ENCODE measurements around the gene ATP6V0E1.

Gene ATP6V0E1

DNA sequence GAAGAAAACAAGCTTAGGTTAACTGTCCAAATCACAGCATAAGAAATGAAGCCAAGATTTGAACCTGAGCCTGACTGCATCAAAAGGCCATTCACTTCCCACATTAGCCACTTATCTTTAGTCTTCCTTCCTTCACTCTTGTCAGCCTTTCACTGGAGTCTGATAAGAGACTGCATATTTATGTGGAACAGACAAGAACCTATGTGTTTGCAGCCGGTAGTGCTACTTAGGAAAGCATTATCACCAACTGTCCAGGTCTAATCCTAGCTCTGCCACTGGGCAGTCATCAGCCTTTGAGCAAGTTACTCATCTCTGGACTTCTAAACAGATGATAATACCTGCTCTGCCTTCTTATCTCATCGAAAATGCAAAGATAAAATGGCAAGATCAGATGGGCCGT, 12.1 kb upstream of the ATP6V0E1 start:
- no peak for DNase-seq (ENCODE audit: low read depth)
- TF ChIP-seq, protein P1, sequence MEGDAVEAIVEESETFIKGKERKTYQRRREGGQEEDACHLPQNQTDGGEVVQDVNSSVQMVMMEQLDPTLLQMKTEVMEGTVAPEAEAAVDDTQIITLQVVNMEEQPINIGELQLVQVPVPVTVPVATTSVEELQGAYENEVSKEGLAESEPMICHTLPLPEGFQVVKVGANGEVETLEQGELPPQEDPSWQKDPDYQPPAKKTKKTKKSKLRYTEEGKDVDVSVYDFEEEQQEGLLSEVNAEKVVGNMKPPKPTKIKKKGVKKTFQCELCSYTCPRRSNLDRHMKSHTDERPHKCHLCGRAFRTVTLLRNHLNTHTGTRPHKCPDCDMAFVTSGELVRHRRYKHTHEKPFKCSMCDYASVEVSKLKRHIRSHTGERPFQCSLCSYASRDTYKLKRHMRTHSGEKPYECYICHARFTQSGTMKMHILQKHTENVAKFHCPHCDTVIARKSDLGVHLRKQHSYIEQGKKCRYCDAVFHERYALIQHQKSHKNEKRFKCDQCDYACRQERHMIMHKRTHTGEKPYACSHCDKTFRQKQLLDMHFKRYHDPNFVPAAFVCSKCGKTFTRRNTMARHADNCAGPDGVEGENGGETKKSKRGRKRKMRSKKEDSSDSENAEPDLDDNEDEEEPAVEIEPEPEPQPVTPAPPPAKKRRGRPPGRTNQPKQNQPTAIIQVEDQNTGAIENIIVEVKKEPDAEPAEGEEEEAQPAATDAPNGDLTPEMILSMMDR (IDR thresholded peaks at IDR 0.05; ENCODE audit: insufficient read depth, low read depth, low read length, missing control alignments), result no peak
- no peak overlapping the region for H3K4me3 ChIP-seq (ENCODE audit: low read depth, low read length)

DNA sequence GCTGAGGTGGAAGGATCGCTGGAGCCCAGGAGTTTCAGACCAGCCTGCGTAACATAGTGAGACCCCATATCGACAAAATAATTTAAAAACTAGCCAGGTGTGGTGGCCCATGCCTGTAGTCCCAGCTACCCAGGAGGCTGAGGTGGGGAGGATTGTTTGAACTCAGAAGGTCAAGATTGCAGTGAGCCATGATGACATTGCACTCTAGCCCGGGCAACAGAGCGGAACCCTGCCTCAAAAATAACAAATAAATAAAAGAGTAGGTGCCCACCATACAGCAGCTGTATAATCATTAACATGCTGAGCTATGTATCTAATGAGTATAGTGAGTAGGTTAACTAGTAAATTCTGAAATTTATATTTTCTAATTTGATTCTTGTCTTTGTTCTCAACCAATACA, 11.0 kb upstream of the ATP6V0E1 start:
- H3K4me3 ChIP-seq (ENCODE audit: low read depth, low read length), result no peak overlapping the region
- TF ChIP-seq, protein P1 (IDR thresholded peaks at IDR 0.05; ENCODE audit: insufficient read depth, low read depth, low read length, missing control alignments), result no peak
- DNase-seq (ENCODE audit: low read depth), result no peak

DNA sequence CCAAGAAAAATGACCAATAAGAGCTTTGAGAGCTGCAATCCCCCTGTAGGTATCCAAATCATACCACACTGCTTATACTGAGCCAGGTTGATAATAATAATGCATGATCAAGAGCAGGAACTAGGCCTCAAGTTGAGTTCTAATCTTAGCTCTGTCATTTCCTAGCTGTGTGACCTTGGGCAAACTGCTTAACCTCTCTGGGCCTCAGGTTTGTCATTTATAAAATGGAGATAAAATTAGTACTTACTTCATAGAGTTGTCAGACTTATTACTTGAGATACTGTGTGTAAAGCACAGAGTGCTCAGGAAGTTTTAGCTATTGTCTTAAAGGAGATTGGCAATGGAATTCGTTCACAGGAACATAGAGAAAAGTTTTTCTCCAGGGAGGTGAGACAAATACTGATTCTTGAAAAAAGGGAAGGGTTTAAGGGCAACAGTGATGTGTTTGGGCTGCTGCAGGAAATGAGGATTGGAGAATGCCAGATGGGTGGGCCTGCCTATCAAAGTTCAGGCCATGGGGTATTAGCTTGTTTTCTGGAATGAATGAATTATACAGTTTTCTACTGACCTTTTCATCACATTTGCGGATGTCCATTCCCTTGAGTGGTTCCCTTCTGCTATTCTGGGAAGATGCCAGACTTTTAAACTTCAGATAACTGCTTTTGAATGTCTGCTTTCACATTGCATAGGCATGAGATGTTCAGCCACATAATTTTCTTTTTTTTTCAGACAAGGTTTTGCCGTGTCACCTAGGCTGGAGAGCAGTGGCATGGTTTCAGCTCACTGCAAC, 10.2 kb upstream of the ATP6V0E1 start:
- H3K4me3 ChIP-seq (ENCODE audit: low read depth, low read length), result no peak overlapping the region
- DNase-seq (ENCODE audit: low read depth), result no peak
- TF ChIP-seq, protein P1 (IDR thresholded peaks at IDR 0.05; ENCODE audit: insufficient read depth, low read depth, low read length, missing control alignments), result no peak

DNA sequence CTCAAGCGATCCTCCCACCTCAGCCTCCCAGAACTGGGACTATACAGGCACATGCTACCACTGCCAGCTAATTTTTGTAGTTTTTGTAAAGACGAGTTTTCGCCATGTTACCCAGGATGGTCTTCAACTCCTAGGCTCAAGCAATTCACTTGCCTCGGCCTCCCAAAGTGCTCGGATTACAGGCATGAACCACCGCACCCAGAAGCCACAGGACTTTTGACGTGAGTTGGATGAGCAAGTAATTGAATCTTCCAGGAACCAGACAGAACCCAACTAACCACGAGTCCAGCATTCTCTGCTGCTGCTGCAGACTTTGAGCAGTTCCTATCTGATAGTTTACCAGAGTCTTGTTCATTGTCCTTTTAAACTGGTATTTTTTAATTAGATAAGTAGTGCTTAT, 9.6 kb upstream of the ATP6V0E1 start:
- no peak overlapping the region for H3K4me3 ChIP-seq (ENCODE audit: low read depth, low read length)
- no peak for DNase-seq (ENCODE audit: low read depth)
- TF ChIP-seq, protein P1 (IDR thresholded peaks at IDR 0.05; ENCODE audit: insufficient read depth, low read depth, low read length, missing control alignments), result no peak

DNA sequence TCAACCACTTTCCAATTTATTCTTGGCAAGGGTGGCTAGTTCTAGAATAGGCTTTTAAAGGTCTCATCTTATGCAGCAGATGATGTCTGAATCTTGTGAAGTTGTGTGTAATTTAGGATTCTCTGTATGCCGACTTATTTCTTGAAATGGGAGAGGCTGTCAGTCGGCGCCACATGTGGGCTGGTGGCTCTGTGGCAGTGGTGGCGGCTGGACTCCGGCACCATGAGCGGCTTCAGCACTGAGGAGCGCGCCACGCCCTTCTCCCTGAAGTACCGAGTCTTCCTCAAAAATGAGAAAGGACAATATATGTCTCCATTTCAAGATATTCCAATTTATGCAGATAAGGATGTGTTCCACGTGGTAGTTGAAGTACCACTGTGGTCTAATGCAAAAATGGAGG, 8.3 kb upstream of the ATP6V0E1 start:
- DNase-seq (ENCODE audit: low read depth), result no peak
- TF ChIP-seq, protein P1 (IDR thresholded peaks at IDR 0.05; ENCODE audit: insufficient read depth, low read depth, low read length, missing control alignments), result no peak
- no peak overlapping the region for H3K4me3 ChIP-seq (ENCODE audit: low read depth, low read length)

DNA sequence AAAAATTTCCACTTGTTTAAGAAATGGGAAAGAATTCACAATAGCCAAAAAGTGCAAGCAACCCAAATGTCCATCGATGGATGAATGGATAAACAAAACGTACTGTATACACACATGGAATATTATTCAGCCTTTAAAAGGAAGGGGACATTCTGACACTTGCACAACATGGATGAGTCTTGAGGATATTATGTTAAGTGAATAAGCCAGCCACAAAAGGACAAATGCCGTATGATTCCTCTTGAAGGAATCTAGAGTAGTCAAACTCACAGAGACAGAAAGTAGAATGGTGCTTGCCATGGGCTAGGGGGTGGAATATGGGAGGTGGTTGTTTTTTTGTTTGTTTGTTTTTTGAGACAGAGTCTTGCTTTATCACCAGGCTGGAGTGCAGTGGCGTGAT, 3.8 kb upstream of the ATP6V0E1 start:
- no peak for DNase-seq (ENCODE audit: low read depth)
- TF ChIP-seq, protein P1 (IDR thresholded peaks at IDR 0.05; ENCODE audit: insufficient read depth, low read depth, low read length, missing control alignments), result no peak
- H3K4me3 ChIP-seq (ENCODE audit: low read depth, low read length), result no peak overlapping the region

DNA sequence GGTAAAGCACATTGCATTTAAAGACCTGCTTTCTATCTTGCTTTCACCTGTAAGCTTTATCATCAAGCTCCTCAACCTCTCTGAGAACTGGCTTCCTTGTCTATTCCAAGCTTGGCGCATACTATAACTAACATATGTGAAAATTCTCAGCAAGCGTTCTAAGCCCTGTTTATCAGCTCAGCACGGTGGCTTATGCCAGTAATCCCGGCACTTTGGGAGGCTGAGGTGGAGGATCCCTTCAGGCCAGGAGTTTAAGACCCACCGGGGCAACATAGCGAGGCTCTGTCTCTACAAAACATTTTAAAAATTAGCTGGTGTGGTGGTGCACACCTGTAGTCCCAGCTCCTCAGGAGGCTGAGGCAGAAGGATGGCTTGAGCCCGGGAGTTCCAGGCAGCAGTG, 1.6 kb upstream of the ATP6V0E1 start:
- H3K4me3 ChIP-seq (ENCODE audit: low read depth, low read length), result no peak overlapping the region
- DNase-seq (ENCODE audit: low read depth), result no peak
- TF ChIP-seq, protein P1 (IDR thresholded peaks at IDR 0.05; ENCODE audit: insufficient read depth, low read depth, low read length, missing control alignments), result no peak

Data from GM12865 (cell line).